IPS DF 19.7 (cell line): ENCODE results near the gene BRPF1.

Experiments
- DNase-seq: peaks from one replicate; pipeline ENCODE4 v3.0.0-alpha.2; 2013; ENCODE audit warnings: low read depth, low spot score

The BRPF1 gene

GRCh38 chr3:9701006-9701405 is 30.5 kb upstream of the BRPF1 start:
- no peak for DNase-seq

- no peak for DNase-seq
These were observed 29.8 kb upstream of the BRPF1 start for GRCh38 chr3:9701711-9702110.

- DNase-seq = no peak
These were observed 28.3 kb upstream of the BRPF1 start for GRCh38 chr3:9703240-9703639.

GRCh38 chr3:9703736-9704346 is 27.7 kb upstream of the BRPF1 start, which contains the start of gene CPNE9:
Gene CPNE9 (plus strand): TSS chr3:9703833. CDS start chr3:9703997, 164 bp downstream.
- no peak for DNase-seq

- DNase-seq = peak; percentile 84
These were observed 26.9 kb upstream of the BRPF1 start for GRCh38 chr3:9704347-9705322.

- no peak for DNase-seq
These were observed 21.3 kb upstream of the BRPF1 start for GRCh38 chr3:9710174-9710739.

GRCh38 chr3:9712415-9712814 is 19.1 kb upstream of the BRPF1 start:
- no peak for DNase-seq

- no peak for DNase-seq
These were observed 18.4 kb upstream of the BRPF1 start for GRCh38 chr3:9713142-9713541.

GRCh38 chr3:9715136-9715535 is 16.4 kb upstream of the BRPF1 start:
- DNase-seq = no peak

GRCh38 chr3:9715764-9716437 is 15.6 kb upstream of the BRPF1 start:
- no peak for DNase-seq

- no peak for DNase-seq
These were observed 14.6 kb upstream of the BRPF1 start for GRCh38 chr3:9716801-9717555.

GRCh38 chr3:9717563-9717962 is 14.0 kb upstream of the BRPF1 start:
- DNase-seq = no peak

GRCh38 chr3:9718118-9718517 is 13.4 kb upstream of the BRPF1 start:
- DNase-seq = no peak

- DNase-seq = no peak
These were observed 10.4 kb upstream of the BRPF1 start for GRCh38 chr3:9721015-9721699.

GRCh38 chr3:9721700-9722060 is 9.9 kb upstream of the BRPF1 start:
- no peak for DNase-seq

- DNase-seq = no peak
These were observed 5.6 kb upstream of the BRPF1 start for GRCh38 chr3:9725775-9726515.

GRCh38 chr3:9727041-9727595 is 4.4 kb upstream of the BRPF1 start:
- no peak for DNase-seq

- no peak for DNase-seq
These were observed 3.8 kb upstream of the BRPF1 start for GRCh38 chr3:9727743-9728142.

GRCh38 chr3:9729419-9729818 is 2.1 kb upstream of the BRPF1 start:
- no peak for DNase-seq
